ENCODE measurements around the gene CDK16.
A peak's percentile ranks its signal among the peaks of the same experiment; 100 is the strongest.

CDK16 gene

DNA sequence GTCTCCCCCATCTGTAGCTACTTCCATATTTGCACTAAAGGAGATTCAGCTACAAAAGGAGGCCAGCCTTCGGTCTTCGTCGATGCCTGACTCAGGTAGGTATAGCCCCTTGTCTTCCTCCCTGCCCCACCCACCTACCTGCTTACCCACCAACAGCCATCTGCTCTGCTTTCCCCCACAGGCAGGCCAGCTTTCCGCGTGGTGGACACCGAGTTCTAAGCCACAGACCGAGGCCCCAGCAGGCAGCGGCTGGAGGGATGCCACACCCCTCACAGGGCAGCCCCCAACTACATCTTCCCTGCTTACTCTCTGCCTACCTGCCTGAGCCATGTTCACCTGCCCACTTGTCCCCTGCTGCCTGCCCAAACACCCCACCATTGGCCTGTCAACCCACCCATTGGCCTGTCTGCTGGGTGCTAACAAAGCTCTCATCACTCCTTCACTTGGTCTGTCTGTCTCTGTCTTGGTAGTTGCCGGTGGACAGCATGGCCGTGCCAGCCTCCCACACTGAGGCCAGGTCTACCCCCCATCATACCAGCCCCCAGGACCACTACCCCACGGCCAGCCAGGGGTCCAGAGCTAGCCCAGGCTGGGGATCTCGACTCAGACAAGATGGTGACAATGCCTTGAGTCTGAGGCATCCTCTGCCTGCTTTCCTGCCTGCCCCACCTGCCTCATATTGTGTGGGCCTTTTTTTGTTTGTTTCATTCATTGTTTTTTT lies 10.2 kb downstream of the CDK16 start:
- DNase-seq = no peak

DNA sequence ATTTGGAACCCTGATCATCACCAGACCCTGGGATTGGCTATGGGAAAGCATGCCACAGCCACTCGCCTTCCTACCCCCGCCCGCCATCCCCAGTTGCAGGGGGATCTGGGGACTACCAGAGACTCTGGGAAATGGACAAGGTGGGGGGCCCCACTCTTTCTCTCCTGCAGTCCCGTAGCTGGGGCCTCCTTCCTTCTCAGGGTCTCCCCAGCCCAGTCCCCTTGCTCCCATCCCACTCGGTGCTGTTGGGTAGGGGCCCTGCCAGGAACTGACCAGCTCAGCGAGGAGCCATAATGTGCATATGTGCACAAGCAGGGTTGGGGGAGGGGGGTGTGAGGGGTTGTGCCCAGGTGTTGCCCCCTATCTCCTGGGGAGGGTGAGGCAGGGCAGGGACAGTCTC lies 10.9 kb downstream of the CDK16 start:
- no peak for DNase-seq

DNA sequence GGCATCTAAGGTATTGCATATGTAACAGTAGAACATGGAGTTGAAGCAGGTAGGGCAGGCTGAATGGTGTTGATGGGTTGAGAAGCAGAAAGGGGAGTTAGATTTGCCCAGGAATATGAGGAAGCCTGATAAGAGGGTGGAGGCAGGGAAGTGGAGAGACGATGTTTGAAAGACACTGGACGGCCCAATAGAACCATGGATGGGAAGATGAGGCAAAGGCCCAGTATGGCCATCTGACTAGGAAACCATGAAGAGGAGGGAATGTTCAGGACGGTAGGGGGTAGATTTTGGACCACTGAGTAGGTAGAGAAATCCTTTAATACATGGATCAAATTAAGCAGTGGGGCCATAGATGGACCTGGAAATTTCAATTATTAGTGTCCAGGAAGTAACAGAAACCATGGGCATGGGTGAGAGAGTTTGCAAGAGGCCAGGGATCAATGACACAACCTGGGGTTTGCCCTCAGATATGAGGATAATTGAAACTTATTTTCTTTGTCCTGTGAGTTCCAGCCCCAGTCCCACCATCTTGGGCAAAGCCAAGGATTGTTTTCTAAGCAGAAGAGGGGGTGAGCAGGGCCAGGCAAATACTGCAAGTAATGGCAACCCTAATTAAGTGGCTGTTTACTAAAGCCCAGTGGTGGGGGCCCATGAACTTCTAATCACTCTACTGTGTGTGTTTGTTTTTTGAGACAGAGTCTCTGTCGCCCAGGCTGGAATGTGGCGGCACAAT lies 11.8 kb downstream of the CDK16 start:
- no peak for DNase-seq

GRCh38 chrX:47231167-47231566 lies 12.7 kb downstream of the CDK16 start:
- no peak for DNase-seq

DNA sequence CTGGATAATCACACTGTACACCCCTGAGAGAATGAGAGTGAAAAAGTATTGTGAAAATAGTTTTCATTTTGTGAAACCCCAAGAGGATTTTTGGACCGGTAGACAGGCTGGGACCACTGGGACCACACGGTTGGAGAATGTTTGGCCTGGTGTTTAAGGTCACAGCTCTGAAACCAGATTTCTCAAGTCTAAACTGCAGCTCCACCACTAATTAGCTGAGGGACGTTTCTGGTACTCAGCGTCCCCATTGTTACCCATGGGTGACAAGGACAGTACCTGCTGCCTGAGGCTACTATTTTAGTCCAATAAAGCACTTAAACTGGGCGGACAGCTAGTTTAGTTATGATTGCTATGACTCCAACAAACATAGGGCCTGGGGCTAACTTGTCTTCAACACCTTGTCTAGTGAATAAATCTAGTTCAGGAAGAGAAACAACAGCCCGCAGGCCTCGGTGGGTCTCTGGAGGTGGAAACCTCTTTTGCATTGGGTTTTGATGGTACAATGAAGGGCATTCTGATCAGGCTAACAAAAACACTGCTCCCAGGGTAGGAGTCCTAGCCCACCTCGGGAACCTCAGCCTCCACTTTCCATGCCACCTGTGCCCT lies 13.8 kb downstream of the CDK16 start:
- DNase-seq = no peak

DNA sequence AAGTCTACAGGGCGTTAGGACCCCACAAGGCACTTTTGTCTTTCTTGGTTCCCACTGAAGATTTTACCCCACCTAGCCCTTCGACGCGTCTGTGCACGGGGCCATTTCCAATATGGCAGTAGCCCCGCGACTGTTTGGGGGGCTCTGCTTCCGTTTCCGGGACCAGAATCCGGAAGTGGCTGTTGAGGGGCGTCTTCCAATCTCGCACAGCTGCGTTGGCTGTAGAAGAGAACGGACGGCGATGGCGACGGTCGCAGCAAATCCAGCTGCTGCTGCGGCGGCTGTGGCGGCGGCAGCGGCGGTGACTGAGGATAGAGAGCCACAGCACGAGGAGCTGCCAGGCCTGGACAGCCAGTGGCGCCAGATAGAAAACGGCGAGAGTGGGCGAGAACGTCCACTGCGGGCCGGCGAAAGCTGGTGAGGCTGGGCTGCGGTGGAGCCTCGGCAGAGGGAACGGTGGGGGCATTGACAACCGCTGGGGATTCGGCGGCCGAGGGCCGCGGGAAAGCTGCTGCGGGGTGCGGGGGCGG lies 14.4 kb downstream of the CDK16 start, which contains the start of gene USP11:
Gene USP11, plus strand, starts transcription at position 207 of the 530 bp plus-strand sequence. Its CDS starts 35 bp downstream, at position 242.
- peak in 1 of 2 donors; percentile 45 for DNase-seq

GRCh38 chrX:47233333-47234113 lies 15.0 kb downstream of the CDK16 start:
- peak; percentile 71 to 99 for DNase-seq

DNA sequence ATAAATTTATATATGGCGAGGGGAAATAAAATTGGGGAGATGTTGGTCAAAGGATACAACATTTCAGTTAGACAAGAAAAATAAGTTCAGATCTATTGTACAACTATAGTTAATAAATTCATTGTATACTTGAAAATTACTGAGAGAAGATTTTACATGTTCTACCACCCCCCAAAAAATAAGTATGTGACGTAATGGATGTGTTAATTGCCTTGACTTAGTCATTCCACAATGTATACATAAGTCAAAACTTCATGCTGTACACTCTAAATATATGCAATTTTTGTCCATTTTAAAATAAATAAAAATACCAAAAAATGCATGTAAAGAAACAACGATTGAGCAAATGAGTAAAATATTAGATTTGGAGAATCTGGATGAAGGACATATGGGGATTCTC lies 16.1 kb downstream of the CDK16 start:
- DNase-seq = no peak

GRCh38 chrX:47235691-47236103 lies 17.2 kb downstream of the CDK16 start:
- no peak for DNase-seq

DNA sequence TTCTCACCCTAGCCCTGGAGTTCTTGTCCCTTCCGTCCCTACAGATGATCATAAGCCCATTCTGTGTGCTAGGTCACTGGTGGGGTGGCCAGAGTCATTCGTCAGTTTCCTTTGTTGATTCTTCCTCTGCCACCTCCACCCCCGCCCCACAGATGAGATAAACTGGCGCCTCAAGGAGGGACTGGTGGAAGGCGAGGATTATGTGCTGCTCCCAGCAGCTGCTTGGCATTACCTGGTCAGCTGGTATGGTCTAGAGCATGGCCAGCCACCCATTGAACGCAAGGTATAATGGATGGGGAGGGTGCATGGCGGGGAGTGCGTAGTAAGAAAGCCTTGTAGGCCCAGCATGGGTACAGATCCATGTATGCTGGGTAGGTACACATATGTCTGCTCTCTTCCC lies 20.7 kb downstream of the CDK16 start:
- no peak for DNase-seq

GRCh38 chrX:47239898-47240545 lies 21.5 kb downstream of the CDK16 start:
- no peak for DNase-seq

- no peak for DNase-seq
Measured at GRCh38 chrX:47240619-47241018, 22.1 kb downstream of the CDK16 start.

DNA sequence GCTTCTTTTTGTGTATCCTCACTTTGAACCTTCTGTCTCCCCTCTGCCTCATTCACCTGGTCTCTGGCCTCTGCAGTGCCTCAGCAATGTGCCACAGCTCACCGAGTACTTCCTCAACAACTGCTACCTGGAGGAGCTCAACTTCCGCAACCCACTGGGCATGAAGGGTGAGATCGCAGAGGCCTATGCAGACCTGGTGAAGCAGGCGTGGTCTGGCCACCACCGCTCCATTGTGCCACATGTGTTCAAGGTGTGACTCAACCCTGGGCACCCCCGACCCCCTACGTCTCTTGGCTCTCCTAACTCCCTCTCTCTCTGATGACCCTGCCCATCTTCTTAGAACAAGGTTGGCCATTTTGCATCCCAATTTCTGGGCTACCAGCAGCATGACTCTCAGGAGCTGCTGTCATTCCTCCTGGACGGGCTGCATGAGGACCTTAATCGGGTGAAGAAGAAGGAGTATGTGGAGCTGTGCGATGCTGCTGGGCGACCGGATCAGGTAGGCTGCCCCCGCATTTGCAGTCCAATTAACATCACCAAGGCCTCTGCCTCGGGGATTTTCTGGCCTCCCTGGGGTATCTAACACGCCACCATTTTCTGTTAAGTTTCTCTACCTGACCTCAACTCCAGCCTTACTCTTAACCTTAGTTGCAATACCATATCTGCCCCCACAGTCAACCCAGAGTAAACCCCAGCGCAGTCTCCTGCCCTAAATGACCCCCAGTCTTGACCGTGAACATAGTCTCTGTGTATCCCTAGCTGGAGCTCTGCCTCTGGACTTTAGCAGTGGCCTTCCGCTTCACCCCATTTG lies 22.9 kb downstream of the CDK16 start:
- DNase-seq = no peak

DNA sequence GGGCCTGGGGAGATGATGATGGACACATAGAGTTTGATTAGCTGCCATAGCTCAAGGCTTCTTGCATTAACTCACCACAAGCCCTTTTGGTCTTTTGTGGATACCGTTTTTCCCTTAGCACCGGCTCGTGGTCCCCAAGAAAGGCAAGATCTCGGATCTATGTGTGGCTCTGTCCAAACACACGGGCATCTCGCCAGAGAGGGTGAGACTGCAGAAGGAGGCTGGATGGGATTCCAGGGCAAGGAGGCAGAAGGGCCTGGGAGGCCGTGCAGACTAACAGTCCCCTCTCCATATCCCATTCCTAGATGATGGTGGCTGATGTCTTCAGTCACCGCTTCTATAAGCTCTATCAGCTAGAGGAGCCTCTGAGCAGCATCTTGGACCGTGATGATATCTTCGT lies 23.8 kb downstream of the CDK16 start:
- no peak for DNase-seq

DNA sequence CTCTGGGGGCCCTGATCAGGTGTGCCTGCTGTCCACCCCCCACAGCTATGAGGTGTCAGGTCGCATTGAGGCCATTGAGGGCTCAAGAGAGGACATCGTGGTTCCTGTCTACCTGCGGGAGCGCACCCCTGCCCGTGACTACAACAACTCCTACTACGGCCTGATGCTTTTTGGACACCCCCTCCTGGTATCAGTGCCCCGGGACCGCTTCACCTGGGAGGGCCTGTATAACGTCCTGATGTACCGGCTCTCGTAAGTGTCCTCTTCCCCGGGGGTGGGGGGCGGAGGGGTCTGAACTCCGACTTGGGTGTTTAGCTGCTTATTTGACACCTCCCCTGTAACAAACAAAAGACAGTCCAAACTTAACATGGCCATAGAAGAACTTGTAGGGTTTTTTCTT lies 24.9 kb downstream of the CDK16 start:
- DNase-seq = no peak

DNA sequence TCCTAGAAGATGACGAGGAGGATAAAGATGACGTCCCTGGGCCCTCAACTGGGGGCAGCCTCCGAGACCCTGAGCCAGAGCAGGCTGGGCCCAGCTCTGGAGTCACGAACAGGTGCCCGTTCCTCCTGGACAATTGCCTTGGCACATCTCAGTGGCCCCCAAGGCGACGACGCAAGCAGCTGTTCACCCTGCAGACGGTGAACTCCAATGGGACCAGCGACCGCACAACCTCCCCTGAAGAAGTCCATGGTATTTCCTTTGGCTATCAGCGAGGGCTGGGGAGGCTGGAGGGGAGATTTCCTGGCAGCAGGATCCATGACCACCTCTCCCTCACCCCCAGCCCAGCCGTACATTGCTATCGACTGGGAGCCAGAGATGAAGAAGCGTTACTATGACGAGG lies 26.2 kb downstream of the CDK16 start:
- no peak for DNase-seq

GRCh38 chrX:47245156-47245555 lies 26.7 kb downstream of the CDK16 start:
- no peak for DNase-seq

GRCh38 chrX:47247206-47247998 lies 28.9 kb downstream of the CDK16 start:
- no peak for DNase-seq

DNA sequence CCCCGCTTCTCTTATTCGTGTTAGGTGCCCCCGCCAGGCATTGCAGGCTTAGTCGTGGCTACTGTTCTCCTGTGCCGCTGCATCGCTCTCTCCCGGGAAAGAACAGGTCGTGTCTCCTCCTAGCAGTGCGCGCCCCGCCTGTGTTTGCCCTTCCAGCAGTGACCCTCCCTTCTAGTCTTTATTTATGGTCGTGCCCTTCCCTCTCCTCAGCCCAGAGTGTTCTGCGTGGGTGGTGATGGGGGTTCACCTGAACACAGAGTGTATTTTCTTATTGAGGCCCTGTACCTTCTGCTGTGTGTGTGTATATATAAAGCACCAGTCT lies 29.5 kb downstream of the CDK16 start:
- no peak for DNase-seq

GRCh38 chrX:47248576-47248975 lies 30.1 kb downstream of the CDK16 start:
- no peak for DNase-seq

GRCh38 chrX:47250017-47250347 lies 31.5 kb downstream of the CDK16 start:
- no peak for DNase-seq

Data from bone marrow (tissue), 2 donors.